Mesodermal cell (in vitro differentiated cells): ENCODE results near the gene TMF1.

Experiments used
- H3K27ac ChIP-seq: 2 replicates; pipeline ENCODE4 v1.7.0; 2013; ENCODE audit warnings: mild to moderate bottlenecking, low read depth, low read length, moderate library complexity; ENCODE audit not compliant: severe bottlenecking
- H3K36me3 ChIP-seq: 2 replicates; pipeline ENCODE4 v1.7.1; 2013; ENCODE audit warnings: mild to moderate bottlenecking, low read length, moderate library complexity; ENCODE audit not compliant: control insufficient read depth, insufficient read depth
- H3K4me1 ChIP-seq: one replicate; pipeline ENCODE4 v1.7.1; 2013; ENCODE audit warnings: mild to moderate bottlenecking, low read length; ENCODE audit not compliant: insufficient read depth, control insufficient read depth, poor library complexity, severe bottlenecking
- H3K4me3 ChIP-seq: 2 replicates; pipeline ENCODE4 v1.7.0; 2013; ENCODE audit warnings: low read length, control low read depth, mild to moderate bottlenecking; ENCODE audit not compliant: insufficient read depth, poor library complexity, severe bottlenecking; ENCODE audit errors: extremely low read depth
- H3K9me3 ChIP-seq: 2 replicates; pipeline ENCODE4 v1.7.1; 2013; ENCODE audit warnings: mild to moderate bottlenecking, low read length, moderate library complexity; ENCODE audit not compliant: control insufficient read depth
- WGBS, 2 experiments: methylation state at CpG; one replicate each; pipeline ENCODE4 v1.1.5; 2013; ENCODE audit warnings: missing lambda C conversion rate in 2 of 2; ENCODE audit not compliant: insufficient coverage in 2 of 2; 5-methylcytosine and 5-hydroxymethylcytosine counted together

Gene TMF1

GRCh38 chr3:68997887-68998286 is 54.2 kb downstream of the TMF1 start:
- Histone ChIP-seq H3K9me3 (no peaks in the 10 kb centered on the region), H3K36me3 (peaks cover 93% of the 10 kb centered on the region), H3K27ac (no peak overlapping the region), H3K4me1 (no peaks in the 10 kb centered on the region), H3K4me3 (no peak overlapping the region)
- WGBS, 2 experiments = 100% methylated on average over 4 of the region's 6 CpGs; no CpG with 5 or more reads in 1 of the 2 experiments

GRCh38 chr3:68996356-68996995 is 55.7 kb downstream of the TMF1 start:
- Histone ChIP-seq H3K36me3 (peaks cover 89% of the 10 kb centered on the region), H3K4me1 (no peaks in the 10 kb centered on the region), H3K9me3 (no peaks in the 10 kb centered on the region), H3K27ac (no peak overlapping the region), H3K4me3 (no peak overlapping the region)
- 93% methylated on average over 6 of the region's 8 CpGs for WGBS, 2 experiments

- Histone ChIP-seq H3K9me3 (no peaks in the 10 kb centered on the region), H3K36me3 (peaks cover 86% of the 10 kb centered on the region), H3K27ac (no peak overlapping the region), H3K4me1 (no peaks in the 10 kb centered on the region), H3K4me3 (no peak overlapping the region)
- WGBS, 2 experiments = 91 to 100% methylated on average over 1 to 3 of the region's 4 CpGs
Observed at GRCh38 chr3:68988740-68989139, 63.4 kb downstream of the TMF1 start.

GRCh38 chr3:68987322-68987721 is 64.8 kb downstream of the TMF1 start:
- Histone ChIP-seq H3K4me1 (no peaks in the 10 kb centered on the region), H3K27ac (no peak overlapping the region), H3K36me3 (peaks cover 79% of the 10 kb centered on the region), H3K4me3 (no peak overlapping the region), H3K9me3 (no peaks in the 10 kb centered on the region)
- 90 to 100% methylated on average over 2 to 3 of the region's 6 CpGs for WGBS, 2 experiments

DNA sequence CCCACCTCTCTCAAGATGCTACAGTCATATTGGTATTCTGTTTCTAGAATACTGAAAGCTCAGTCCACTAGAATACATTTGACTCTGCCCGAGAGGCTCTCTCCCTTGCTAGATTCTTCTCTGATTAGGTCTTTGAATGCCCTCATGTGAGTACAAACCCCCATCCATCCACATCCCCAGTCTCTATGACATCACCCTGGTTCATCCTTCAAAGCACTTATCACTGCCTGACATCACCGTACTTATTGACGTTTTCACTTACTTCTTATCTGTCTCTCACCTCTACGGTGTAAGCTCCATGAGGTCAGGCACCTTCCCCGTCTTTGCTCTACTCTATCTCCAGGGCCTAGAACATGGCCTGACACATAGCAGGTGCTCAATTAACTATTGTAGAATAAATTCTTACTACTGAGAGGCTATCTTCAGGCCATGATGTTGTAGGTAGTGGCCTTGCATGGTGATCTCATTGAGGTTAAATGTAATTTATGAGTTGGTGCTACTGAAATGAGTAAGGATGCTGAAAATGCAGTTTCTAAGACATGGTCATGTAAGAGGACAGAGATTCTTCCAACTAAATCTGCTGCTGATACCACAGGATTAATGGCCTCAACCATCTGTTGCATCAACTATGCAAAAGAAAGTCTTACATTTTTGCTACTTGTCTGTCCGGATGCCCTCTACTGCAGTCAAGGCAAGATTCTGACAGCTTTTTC is 65.5 kb downstream of the TMF1 start:
- Histone ChIP-seq H3K27ac (no peak overlapping the region), H3K9me3 (no peaks in the 10 kb centered on the region), H3K36me3 (peaks cover 82% of the 10 kb centered on the region), H3K4me3 (no peak overlapping the region), H3K4me1 (no peaks in the 10 kb centered on the region)
- 92 to 98% methylated on average over 4 to 5 of the region's 6 CpGs for WGBS, 2 experiments

GRCh38 chr3:68985146-68985790 is 66.9 kb downstream of the TMF1 start:
- H3K9me3 ChIP-seq = no peaks in the 10 kb centered on the region
- H3K27ac ChIP-seq = no peak overlapping the region
- peaks cover 84% of the 10 kb centered on the region for H3K36me3 ChIP-seq
- no peaks in the 10 kb centered on the region for H3K4me1 ChIP-seq
- H3K4me3 ChIP-seq = no peak overlapping the region
- WGBS, 2 experiments = 100% methylated on average over 1 to 2 of the region's 3 CpGs

- no peaks in the 10 kb centered on the region for H3K9me3 ChIP-seq
- peaks cover 86% of the 10 kb centered on the region for H3K36me3 ChIP-seq
- no peaks in the 10 kb centered on the region for H3K4me1 ChIP-seq
- H3K4me3 ChIP-seq = no peak overlapping the region
- no peak overlapping the region for H3K27ac ChIP-seq
- 87 to 97% methylated on average over 2 to 3 of the region's 5 CpGs for WGBS, 2 experiments
Observed at GRCh38 chr3:68984011-68984530, 68.1 kb downstream of the TMF1 start.

GRCh38 chr3:68977486-68978167 is 74.5 kb downstream of the TMF1 start:
- WGBS, 2 experiments = 98 to 100% methylated on average over 1 to 6 of the region's 8 CpGs
- H3K36me3 ChIP-seq = peaks cover 65% of the 10 kb centered on the region

GRCh38 chr3:68974711-68975110 is 77.4 kb downstream of the TMF1 start:
- Histone ChIP-seq H3K4me3 (no peak overlapping the region), H3K36me3 (peaks cover 40% of the 10 kb centered on the region), H3K27ac (no peak overlapping the region), H3K4me1 (peaks cover 3% of the 10 kb centered on the region), H3K9me3 (no peaks in the 10 kb centered on the region)
- WGBS, 2 experiments = 79 to 100% methylated on average over 2 to 3 of the region's 5 CpGs

More at GRCh38 chr3:68977486-68978167, 74.5 kb downstream of the TMF1 start:
- no peak overlapping the region for H3K27ac ChIP-seq
- H3K4me3 ChIP-seq = no peak overlapping the region
- H3K9me3 ChIP-seq = no peaks in the 10 kb centered on the region
- H3K4me1 ChIP-seq = peaks cover 3% of the 10 kb centered on the region

- Histone ChIP-seq H3K36me3 (peaks cover 31% of the 10 kb centered on the region), H3K27ac (no peak overlapping the region), H3K4me3 (no peak overlapping the region), H3K4me1 (peaks cover 3% of the 10 kb centered on the region), H3K9me3 (no peaks in the 10 kb centered on the region)
- 85 to 87% methylated on average over 7 of the region's 7 CpGs for WGBS, 2 experiments
Observed at GRCh38 chr3:68973639-68974038, 78.5 kb downstream of the TMF1 start.
